RWPE1 (cell line): ENCODE data around the gene KAT6B.

Source experiments
- CTCF ChIA-PET: fragments of 350-600 bp; sonication (Branson Sonifier 250); formaldehyde crosslinking; extraction: SDS; loops from one replicate; lab custom pipeline; 2021; lab: Yijun Ruan, JAX
- POLR2A ChIA-PET: fragments of 400-600 bp; formaldehyde crosslinking; extraction: SDS; loops from one replicate; lab custom pipeline; 2020; ENCODE audit warnings: antibody characterized with exemption; ENCODE audit not compliant: low non-redundant PET; lab: Yijun Ruan, JAX
- DNase-seq: peaks from one replicate; pipeline ENCODE4 v3.0.0; 2012; ENCODE audit warnings: low spot score
- H3K27ac ChIP-seq: fragments of 450-650 bp; 2 replicates; pipeline ENCODE4 v1.5.1; 2017
- CTCF ChIP-seq: fragments of 450-650 bp; conservative IDR thresholded peaks from 2 replicates; pipeline ENCODE4 v1.5.1; 2017; ENCODE audit warnings: low read depth, mild to moderate bottlenecking

KAT6B gene

GRCh38 chr10:74862625-74863024 lies 36.2 kb downstream of the KAT6B start:
- POLR2A ChIA-PET: no interaction called here
- CTCF ChIA-PET: no interaction called here
- no peak for TF ChIP-seq CTCF
- no peak for DNase-seq
- H3K27ac ChIP-seq: no peak overlapping the region

GRCh38 chr10:74863551-74863950 lies 37.2 kb downstream of the KAT6B start:
- ChIA-PET CTCF (no interaction called here), POLR2A (no interaction called here)
- no peak for TF ChIP-seq CTCF
- no peak for DNase-seq
- H3K27ac ChIP-seq: no peak overlapping the region

- no peak for TF ChIP-seq CTCF
- POLR2A ChIA-PET: no interaction called here
- H3K27ac ChIP-seq: no peak overlapping the region
- CTCF ChIA-PET: no interaction called here
- no peak for DNase-seq
Observed at GRCh38 chr10:74867351-74867750, 41.0 kb downstream of the KAT6B start.

GRCh38 chr10:74868392-74868977 lies 42.1 kb downstream of the KAT6B start:
- ChIA-PET POLR2A (no interaction called here), CTCF (interaction anchor here (0.6 kb wide), 1 partner anchor 85 kb away, joined by 5 read pairs; no protein-coding TSS in a partner anchor)
- no peak for TF ChIP-seq CTCF
- no peak overlapping the region for H3K27ac ChIP-seq
- DNase-seq: no peak

GRCh38 chr10:74869635-74870034 lies 43.2 kb downstream of the KAT6B start:
- no peak for TF ChIP-seq CTCF
- H3K27ac ChIP-seq: no peak overlapping the region
- CTCF ChIA-PET: interaction anchor here (0.6 kb wide), 1 partner anchor 16 kb away, joined by 3 read pairs; no protein-coding TSS in a partner anchor
- no peak for DNase-seq
- POLR2A ChIA-PET: no interaction called here

GRCh38 chr10:74870191-74870590 lies 43.8 kb downstream of the KAT6B start:
- ChIA-PET CTCF (no interaction called here), POLR2A (no interaction called here)
- H3K27ac ChIP-seq: no peak overlapping the region
- DNase-seq: no peak
- TF ChIP-seq CTCF: no peak
